Measurements from ENCODE around the gene IVD.
A peak's percentile ranks its signal among the peaks of the same experiment; 100 is the strongest.

The IVD gene

DNA sequence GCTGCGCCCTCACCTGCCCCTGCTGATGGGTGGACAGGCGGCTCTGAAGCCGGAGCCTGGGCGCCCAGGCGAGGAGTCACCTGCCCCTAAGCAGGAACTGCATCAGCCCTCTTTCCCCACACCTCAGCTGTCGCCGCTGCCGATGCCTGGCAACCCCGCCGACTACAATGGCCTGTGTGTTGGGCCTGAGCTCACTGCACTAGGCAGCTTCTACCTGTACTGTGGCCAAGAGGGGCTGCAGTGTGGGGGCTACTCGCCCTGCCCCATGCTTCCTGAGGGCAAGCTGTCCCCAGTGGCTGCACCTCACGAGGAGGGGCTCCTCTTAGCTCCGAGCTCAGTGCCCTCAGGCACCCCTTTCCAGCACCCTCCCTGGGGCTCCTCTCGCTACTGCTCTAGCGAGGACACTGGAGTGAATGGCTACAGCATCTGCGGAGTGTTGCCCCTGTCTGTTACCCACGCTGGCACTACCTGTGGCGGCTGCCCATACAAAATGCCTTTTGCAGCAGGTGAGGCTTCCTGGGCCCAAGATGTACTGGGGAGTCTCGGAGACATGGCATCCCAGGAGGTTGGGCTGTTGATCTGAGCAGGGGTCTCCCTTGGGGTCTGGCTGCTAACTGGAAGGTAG lies 53.9 kb downstream of the IVD start:
- no peak for DNase-seq (ENCODE audit: low read depth)

DNA sequence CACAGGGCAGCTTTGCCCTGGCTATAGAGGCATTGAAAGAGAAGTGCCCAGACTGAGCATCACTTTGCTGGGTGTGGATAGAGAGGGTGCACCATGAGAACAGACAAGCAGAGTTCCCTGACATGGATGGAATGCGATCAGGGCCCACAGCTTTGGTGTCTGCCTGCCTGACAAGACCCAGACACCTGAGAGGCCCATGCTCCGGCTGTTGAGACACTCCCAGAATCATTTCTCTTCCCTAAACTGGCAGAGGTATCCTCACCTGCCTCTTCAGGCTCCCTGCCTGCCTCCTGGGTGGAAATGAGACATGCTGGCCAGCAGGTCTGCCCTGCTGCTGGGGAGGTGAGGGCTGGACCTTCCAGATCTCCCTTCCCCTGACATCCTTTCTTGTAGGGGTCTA lies 54.8 kb downstream of the IVD start:
- no peak for DNase-seq (ENCODE audit: low read depth)

DNA sequence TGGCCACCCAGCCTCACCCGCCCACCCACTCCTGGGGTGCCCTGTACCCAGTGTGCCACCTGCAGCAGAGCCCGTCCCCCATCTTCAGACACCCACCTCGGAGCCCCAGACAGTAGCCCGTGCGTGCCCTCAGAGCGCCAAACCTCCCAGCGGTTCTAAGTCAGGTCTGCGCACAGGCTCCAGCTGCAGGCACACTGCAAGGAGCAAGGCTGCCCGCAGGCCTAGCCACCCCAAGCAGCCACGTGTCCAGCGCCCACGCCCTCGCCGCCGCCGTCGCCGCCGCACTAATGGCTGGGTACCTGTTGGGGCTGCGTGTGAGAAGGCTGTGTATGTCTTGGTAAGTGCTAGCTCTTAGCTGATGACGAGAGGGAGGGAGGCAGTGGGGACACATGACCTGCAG lies 56.4 kb downstream of the IVD start:
- DNase-seq (ENCODE audit: low read depth) = no peak

DNA sequence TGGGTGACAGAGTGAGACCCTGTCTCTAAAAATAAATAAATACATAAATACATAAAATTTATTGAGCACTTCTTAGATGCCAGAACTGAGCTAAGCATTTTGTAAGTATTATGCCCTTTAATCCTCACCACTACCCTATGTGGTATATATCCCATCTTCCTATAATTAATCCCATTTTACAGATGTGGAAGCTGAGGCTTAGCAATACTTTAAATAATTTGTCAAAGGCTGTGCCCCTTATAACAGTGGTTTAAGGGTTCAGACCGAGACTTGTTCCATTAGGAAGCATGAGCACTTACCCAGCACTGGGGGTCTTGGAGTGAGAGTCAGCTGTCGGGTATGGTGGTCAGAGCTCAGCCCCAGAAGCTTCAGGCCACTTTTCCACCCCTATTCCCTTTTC lies 57.7 kb downstream of the IVD start:
- DNase-seq (ENCODE audit: low read depth) = no peak

DNA sequence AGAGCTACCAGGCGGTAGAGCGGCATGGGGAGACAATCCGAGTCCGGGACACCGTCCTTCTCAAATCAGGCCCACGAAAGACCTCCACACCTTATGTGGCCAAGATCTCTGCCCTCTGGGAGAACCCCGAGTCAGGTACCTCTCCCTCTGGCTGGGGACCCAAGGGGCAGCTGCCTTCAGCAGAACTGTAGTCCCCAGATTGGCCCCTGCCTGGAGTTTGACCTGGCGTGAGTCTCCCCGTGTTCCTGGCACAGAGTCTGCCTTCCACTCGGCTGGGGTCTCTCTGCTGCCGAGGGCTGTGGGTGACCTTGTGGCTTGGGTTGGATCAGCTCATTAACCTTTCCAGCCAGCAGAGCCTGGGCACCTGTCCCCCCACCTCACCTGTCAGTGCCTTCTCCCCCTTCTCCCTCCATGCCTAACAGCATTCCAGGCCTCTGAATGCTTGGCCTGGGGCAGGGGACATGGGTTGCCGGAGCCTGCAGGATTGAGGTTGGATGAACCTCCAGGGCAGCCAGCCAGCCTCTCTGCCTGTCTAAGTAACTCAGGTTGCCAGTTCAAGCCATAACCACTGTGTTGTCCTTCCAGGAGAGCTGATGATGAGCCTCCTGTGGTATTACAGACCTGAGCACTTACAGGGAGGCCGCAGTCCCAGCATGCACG lies 58.4 kb downstream of the IVD start:
- DNase-seq (ENCODE audit: low read depth) = no peak

DNA sequence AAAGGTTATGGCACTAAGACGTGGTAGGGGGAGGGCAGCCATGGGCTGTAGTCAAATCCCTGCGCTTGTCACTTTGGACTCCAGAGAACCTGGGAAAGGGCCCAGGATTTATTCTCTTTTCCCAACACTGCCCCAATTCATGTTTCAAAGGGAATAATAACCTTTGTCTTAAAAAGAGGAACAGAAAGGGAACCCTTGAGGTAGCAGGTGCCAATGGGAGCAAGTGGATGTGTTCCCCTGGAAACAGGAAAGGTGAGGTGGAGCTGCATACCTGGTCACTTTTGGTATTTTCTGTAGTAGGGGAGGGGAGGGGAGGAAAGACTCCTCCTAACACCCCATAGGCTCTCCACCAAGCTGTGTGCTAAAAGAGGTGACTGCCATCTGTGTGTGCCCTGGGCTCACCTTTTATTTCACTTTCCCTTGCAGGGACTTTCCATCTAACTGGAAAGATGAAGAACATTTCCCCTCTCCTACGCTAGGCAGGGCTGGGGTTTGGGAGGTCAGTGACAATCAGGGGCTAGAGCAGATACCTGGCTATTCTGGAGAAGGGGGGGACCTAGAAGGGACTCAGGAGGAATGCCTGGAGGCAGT lies 59.1 kb downstream of the IVD start:
- DNase-seq (ENCODE audit: low read depth) = no peak

DNA sequence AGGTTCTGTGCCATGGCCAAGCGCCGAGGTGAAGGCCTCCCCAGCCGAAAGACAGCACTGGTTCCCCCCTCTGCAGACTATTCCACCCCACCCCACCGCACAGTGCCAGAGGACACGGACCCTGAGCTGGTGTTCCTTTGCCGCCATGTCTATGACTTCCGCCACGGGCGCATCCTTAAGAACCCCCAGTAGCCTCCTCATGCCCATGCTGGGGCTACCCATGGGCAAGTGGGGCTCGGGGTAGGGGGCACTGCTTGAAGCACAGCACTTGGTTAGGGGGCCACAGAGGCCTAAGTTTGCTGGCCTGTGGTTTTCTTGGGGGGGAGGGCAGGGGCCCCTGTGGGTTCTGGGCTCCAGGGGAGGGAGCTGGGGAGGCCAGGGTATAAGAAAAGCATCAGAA lies 60.3 kb downstream of the IVD start:
- DNase-seq (ENCODE audit: low read depth) = no peak

DNA sequence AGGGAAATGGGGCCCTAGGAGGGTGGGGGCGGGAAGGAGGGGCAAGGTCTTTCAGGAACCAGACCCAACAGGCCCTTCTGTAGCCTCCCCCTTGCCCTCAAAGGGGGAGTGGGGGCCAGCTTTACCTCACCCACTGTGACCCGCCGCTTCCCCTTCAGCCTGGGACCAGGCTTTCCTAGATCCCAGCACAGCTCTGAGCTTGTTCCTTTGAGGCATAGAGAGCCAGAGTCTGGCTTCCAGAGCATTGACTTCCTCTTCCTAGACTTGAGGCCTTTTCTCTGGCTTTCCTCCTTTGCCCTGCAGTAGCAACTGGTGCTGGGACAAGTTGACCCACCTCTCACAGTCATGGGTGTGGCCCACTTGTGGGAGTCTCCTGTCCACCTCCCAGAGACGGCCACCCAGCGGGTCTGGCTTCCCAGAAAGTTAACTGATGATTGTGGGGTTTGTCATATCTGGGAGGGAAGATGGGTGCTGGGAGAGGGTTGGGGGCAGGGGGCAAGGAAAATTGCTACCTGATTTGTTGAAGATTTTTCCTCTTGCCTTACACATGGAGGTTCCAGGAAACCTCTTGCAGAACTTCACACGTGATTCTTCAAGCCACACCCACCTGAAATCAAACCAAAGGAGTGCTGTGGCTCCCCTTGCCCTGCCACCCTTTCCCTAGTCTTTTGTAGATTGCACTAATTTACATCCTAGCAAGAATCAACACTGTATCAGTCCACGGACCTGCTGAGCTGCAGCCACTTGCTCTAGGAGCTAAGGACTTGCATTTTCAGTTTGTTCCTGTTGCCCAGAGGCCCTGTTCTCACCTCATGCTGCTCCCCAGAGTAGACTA lies 61.0 kb downstream of the IVD start:
- DNase-seq (ENCODE audit: low read depth) = no peak

DNA sequence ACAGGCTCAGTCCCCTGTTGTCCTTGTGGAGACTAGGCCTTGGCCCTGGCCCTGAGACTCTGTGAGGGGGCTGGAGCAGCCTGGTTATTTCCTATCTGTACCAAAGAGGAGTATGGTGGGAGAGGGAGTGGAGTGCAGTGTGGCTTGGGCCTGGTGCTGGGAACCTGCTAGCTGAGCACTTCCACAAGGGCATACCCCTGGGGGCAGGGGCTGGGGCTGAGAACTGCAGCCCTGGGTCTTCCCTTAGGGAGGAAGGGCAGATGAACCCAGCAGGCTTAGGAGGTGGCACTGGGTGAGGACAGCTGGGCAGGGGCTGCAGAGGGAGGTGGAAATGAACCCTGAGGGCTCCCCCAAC lies 61.6 kb downstream of the IVD start:
- DNase-seq (ENCODE audit: low read depth) = no peak

DNA sequence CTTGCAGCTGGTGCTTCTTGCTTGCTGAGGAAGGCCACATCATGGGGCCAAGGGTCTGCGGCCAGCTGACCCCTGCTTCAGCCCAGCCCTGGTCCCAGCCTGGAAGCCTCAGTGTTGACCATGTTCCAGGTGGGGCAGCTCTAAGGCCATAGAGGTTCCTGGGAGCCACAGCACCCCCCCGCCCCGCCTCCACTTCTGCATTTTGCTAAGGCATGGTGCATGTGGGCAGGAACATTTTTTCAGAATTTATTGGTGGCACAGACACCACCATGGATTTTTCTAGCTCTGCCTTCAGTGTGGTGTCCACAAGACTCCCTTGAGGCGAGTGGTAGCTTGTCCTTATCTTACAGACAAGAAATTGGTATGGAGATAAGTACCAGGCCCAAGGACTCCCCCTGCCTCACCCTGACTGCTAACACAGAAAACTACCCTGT lies 63.3 kb downstream of the IVD start:
- DNase-seq (ENCODE audit: low read depth) = no peak

DNA sequence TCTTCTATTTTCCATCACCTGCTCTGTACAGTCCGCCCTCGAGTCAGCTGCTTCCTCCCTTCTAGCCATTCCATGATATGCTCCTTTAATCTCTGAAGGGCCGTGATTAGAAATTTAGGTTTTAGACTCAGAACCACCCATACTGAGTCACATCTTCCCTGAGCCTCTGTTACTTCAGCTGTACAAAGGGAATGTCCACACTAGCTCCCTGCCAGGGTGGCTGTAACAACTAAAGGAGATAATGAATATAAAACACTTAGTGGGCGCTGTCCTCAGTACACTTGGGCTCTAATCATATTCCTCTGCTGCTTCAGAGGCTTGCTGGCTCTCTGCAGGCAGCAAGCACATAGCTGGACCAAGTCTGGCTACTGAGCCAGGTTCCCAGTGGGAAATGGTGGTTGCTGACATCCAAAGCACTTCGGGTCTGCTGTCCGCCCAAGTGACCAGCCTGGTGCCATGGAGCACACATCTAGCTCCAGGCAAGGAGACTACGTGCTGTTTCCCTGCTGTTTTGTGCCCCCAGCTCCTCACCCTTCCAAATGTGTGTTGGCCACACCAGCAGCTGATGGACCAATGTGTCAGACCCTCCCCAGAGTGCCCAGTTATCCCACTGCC lies 64.3 kb downstream of the IVD start:
- no peak for DNase-seq (ENCODE audit: low read depth)

DNA sequence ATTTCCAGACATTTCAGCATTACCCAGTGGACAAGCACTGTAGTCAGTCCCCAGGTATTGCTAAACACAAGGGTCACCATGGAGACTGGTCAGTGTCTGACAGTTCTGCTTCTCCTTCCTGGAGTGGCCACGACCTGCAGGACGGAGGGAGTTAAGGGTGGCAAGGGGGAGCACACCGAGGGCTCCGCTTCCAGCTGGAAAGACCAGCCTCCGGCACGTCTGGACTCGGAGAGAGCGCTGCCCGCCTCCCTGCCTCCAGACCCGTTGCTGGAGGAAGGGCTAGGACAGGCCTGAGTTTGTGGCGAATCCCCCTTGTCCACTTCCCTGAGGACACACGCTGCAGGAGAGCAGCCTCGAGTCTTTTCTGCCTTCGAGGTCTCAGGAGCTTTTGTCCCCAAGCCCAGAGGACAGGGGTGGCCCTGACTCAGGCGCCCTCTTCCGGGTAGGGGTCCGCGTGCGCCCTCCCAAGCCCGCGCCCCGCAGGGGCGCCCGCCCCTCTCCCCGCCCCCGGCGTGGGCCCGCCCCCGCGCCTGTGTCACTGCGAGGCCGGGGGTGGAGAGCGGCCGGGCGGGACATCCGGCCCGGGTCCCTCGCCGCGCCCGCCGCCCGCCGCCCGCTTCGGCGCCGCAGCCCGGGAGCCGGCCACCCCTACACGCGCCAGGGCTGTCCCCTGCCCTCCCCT lies 65.0 kb downstream of the IVD start, which contains the start of gene CHST14:
Gene CHST14, plus strand, starts transcription at position 562 of the 682 bp plus-strand sequence. CDS start 230 bp downstream, outside the sequence.
- DNase-seq (ENCODE audit: low read depth) = peak; percentile 53

Data from activated T-helper 9 cell treated with anti-CD3 and anti-CD28 coated beads, Interleukin-2, amount 50 U/mL, for 16 hours (primary cell).